GM12878 (cell line): ENCODE measurements around the gene TEKT5. TPM values are rescaled to one million over a fixed set of nuclear protein-coding genes. Genes with fewer than 3 reads are reported as not detected.
A peak's percentile ranks its signal among the peaks of the same experiment; 100 is the strongest.

Experiments used
- ASH2L ChIP-seq: fragments of 300-600, 200-600 bp; sonication (generic); IDR thresholded peaks from 2 replicates; pipeline ENCODE4 v1.6.1; 2017; ENCODE audit warnings: low read depth, mild to moderate bottlenecking, borderline replicate concordance
- CBX3 ChIP-seq: fragments of 200-600 bp; sonication (generic); IDR thresholded peaks from 2 replicates; pipeline ENCODE4 v1.6.1; 2016; ENCODE audit warnings: low read depth, borderline replicate concordance
- EED ChIP-seq: sonication (generic); IDR thresholded peaks from 2 replicates; pipeline ENCODE4 v1.6.1; 2016; ENCODE audit warnings: antibody characterized with exemption, low read depth
- ETV6 ChIP-seq, 2 experiments: fragments of 450-650 bp in 1 of 2; IDR thresholded peaks in 1 of 2; conservative IDR thresholded peaks in 1 of 2; 2 replicates each; pipeline ENCODE4 v1.6.1; 2014; ENCODE audit warnings: antibody characterized with exemption in 1 of 2, borderline replicate concordance in 1 of 2, low read depth in 1 of 2, mild to moderate bottlenecking in 1 of 2, moderate library complexity in 1 of 2
- FOXM1 ChIP-seq: IDR thresholded peaks from 2 replicates; pipeline ENCODE4 v1.6.1; 2012; ENCODE audit warnings: low read depth, mild to moderate bottlenecking, inconsistent platforms, low read length, moderate library complexity
- LARP7 ChIP-seq: fragments of 450-650 bp; IDR thresholded peaks from 2 replicates; pipeline ENCODE4 v1.6.1; 2017; ENCODE audit warnings: mild to moderate bottlenecking
- MTA3 ChIP-seq: IDR thresholded peaks from 2 replicates; pipeline ENCODE4 v1.6.1; 2012; ENCODE audit warnings: low read length, inconsistent platforms, borderline replicate concordance
- NBN ChIP-seq: fragments of 450-650 bp; IDR thresholded peaks from 2 replicates; pipeline ENCODE4 v1.6.1; 2016
- NR2F1 ChIP-seq: fragments of 450-650 bp; conservative IDR thresholded peaks from 2 replicates; pipeline ENCODE4 v1.6.1; 2017; ENCODE audit warnings: mild to moderate bottlenecking
- POU2F2 ChIP-seq: IDR thresholded peaks from 3 replicates; pipeline ENCODE4 v1.6.1; 2011; ENCODE audit warnings: low read depth, mild to moderate bottlenecking, low read length, borderline replicate concordance
- RELB ChIP-seq: fragments of 450-650 bp; IDR thresholded peaks from 2 replicates; pipeline ENCODE4 v1.6.1; 2017; ENCODE audit warnings: low read depth, mild to moderate bottlenecking, moderate library complexity
- RUNX3 ChIP-seq: IDR thresholded peaks from 2 replicates; pipeline ENCODE4 v1.6.1; 2012; ENCODE audit warnings: low read length, inconsistent platforms
- SMARCA5 ChIP-seq: fragments of 450-650 bp; IDR thresholded peaks from 2 replicates; pipeline ENCODE4 v1.6.1; 2017; ENCODE audit warnings: mild to moderate bottlenecking
- SMC3 ChIP-seq: IDR thresholded peaks from 2 replicates; pipeline ENCODE4 v1.6.1; 2011; ENCODE audit warnings: low read length, improper control_type of control experiment, borderline replicate concordance
- SP1 ChIP-seq: IDR thresholded peaks from one replicate; pipeline ENCODE4 v1.6.1; 2011; ENCODE audit warnings: low read depth, low read length
- SPI1 ChIP-seq: IDR thresholded peaks from 2 replicates; pipeline ENCODE4 v1.6.1; 2011; ENCODE audit warnings: low read depth, mild to moderate bottlenecking, low read length, moderate library complexity, borderline replicate concordance; ENCODE audit not compliant: insufficient read depth
- YY1 ChIP-seq: IDR thresholded peaks from 2 replicates; pipeline ENCODE4 v1.6.1; 2011; ENCODE audit warnings: low read depth, mild to moderate bottlenecking, low read length
- ZNF384 ChIP-seq: IDR thresholded peaks from 2 replicates; pipeline ENCODE4 v1.6.1; 2012; ENCODE audit warnings: low read depth, mild to moderate bottlenecking, low read length, improper control_type of control experiment, borderline replicate concordance
- polyA plus RNA-seq, 11 experiments: library from polyadenylated mRNA; depleted of rRNA in 4 of 11; unstranded in 6 of 11; stranded (reverse) in 5 of 11; fragments of >200 nt; fragmentation: Nextera tagmentation in 4 of 11; fragmentation: Illumina TruSeq in 1 of 11; extraction: Ambion mirVana in 4 of 11; extraction: Trizol in 1 of 11; gene quantifications; 1 replicate in 1 of 11; 2 replicates in 10 of 11; pipeline versions ENCODE4 v1.2.1 to v1.2.3, GENCODE V29; 2011 to 2016; ENCODE audit warnings: inconsistent platforms in 2 of 11, missing spikeins in 2 of 11, low read depth in 1 of 11
- total RNA-seq, 4 experiments: library from RNA; depleted of rRNA in 3 of 4; stranded (reverse); fragments of >200 nt in 3 of 4; fragmentation: Illumina TruSeq in 1 of 4; extraction: Trizol in 1 of 4; gene quantifications; 2 replicates each; pipeline versions ENCODE4 v1.2.1 to v1.2.3, GENCODE V29; 2013 to 2021
- TF ChIP-seq, protein P1 (sequence below): IDR thresholded peaks from 2 replicates; pipeline ENCODE4 v1.6.1; 2012; ENCODE audit warnings: low read depth, low read length, improper control_type of control experiment
- TF ChIP-seq, protein P2 (sequence below): fragments of 450-650 bp; IDR thresholded peaks from 2 replicates; pipeline ENCODE4 v1.6.1; 2016; ENCODE audit warnings: mild to moderate bottlenecking

The TEKT5 gene
- total and polyA plus RNA-seq, 10 of the 15 experiments (the other 5 are each of a cell fraction or from before 2014, with no cell fraction given) = 0.19 to 2.2 (median 0.68) TPM; not detected in 1

DNA sequence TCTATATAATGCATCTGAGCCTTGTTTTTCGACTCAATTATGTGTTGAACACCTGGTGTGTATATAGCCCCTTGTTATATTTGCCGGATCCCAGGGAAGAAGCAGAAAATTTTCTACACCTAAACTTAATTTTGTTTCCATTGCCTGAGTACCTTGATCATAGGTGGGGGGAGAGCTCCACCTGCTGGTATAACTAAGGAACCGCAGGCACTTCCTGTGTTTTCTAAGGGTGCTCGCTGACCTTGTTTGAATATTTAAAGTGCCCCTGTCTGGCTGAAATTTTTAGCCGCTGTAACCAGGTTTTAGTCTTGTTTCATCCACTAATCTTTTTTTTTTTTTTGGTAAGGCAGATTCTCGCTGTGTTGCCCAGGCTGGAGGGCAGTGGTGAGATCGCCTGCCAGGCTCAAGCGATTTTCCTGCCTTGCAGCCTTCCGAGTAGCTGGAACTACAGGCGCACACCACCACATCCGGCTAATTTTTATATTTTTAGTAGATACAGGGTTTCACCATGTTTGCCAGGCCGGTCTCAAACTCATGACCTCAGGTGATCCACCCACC, 42.4 kb upstream of the TEKT5 start (continued):
- TF ChIP-seq ETV6 (conservative IDR thresholded peaks at IDR 0.05 in 1 of 2, IDR thresholded peaks at IDR 0.05 in 1 of 2; ENCODE audit: borderline replicate concordance in 1 of 2, low read depth in 1 of 2) (peak in 1 of 2 experiments; percentile 32; a peak in 1 of 4 replicates), SMARCA5 (0 out of 2 replicates have a peak, but pooled peaks have one; percentile 38), CBX3 (no peak), RELB (peak; percentile 68), FOXM1 (peak; percentile 76), NR2F1 (peak; percentile 51; the same call in 1 of the 2 replicates), RUNX3 (peak; percentile 84), SMC3 (peak; percentile 94), POU2F2 (peak; percentile 93; the same call in 2 of the 3 replicates), ASH2L (0 out of 2 replicates have a peak, but pooled peaks have one; percentile 56), SPI1 (peak; percentile 11; the same call in 1 of the 2 replicates), YY1 (0 out of 2 replicates have a peak, but pooled peaks have one; percentile 42), SP1 (no peak), EED (peak; percentile 55; the same call in 1 of the 2 replicates), MTA3 (no peak), ZNF384 (peak; percentile 62), LARP7 (no peak), NBN (peak; percentile 81)
- TF ChIP-seq, protein P1, sequence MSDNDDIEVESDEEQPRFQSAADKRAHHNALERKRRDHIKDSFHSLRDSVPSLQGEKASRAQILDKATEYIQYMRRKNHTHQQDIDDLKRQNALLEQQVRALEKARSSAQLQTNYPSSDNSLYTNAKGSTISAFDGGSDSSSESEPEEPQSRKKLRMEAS = 0 out of 2 replicates have a peak, but pooled peaks have one; percentile 26
- TF ChIP-seq, protein P2, sequence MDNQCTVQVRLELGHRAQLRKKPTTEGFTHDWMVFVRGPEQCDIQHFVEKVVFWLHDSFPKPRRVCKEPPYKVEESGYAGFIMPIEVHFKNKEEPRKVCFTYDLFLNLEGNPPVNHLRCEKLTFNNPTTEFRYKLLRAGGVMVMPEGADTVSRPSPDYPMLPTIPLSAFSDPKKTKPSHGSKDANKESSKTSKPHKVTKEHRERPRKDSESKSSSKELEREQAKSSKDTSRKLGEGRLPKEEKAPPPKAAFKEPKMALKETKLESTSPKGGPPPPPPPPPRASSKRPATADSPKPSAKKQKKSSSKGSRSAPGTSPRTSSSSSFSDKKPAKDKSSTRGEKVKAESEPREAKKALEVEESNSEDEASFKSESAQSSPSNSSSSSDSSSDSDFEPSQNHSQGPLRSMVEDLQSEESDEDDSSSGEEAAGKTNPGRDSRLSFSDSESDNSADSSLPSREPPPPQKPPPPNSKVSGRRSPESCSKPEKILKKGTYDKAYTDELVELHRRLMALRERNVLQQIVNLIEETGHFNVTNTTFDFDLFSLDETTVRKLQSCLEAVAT = peak; percentile 62; the same call in 1 of the 2 replicates
